Hematopoietic multipotent progenitor cell (in vitro differentiated cells): ENCODE measurements around the gene ZNF574. TPM values are rescaled to one million over a fixed set of nuclear protein-coding genes. Genes with fewer than 3 reads are reported as not detected.

Experiments
- DNase-seq, 3 donors: peaks; one replicate each; pipeline ENCODE4 v3.0.0-alpha.2; 2011 to 2015; ENCODE audit warnings: low read depth in 2 of 3, low spot score in 2 of 3
- total RNA-seq: library from RNA; depleted of rRNA; stranded (reverse); fragments of >200 nt; gene quantifications from one replicate; pipeline ENCODE4 v1.2.3, GENCODE V29; 2012

The ZNF574 gene
- total RNA-seq, 1 donor: 67.6 TPM

GRCh38 chr19:42078538-42079275 is 2.7 kb downstream of the ZNF574 start:
- no peak for DNase-seq

- DNase-seq: no peak
Observed at GRCh38 chr19:42079276-42079669, 3.3 kb downstream of the ZNF574 start.

DNA sequence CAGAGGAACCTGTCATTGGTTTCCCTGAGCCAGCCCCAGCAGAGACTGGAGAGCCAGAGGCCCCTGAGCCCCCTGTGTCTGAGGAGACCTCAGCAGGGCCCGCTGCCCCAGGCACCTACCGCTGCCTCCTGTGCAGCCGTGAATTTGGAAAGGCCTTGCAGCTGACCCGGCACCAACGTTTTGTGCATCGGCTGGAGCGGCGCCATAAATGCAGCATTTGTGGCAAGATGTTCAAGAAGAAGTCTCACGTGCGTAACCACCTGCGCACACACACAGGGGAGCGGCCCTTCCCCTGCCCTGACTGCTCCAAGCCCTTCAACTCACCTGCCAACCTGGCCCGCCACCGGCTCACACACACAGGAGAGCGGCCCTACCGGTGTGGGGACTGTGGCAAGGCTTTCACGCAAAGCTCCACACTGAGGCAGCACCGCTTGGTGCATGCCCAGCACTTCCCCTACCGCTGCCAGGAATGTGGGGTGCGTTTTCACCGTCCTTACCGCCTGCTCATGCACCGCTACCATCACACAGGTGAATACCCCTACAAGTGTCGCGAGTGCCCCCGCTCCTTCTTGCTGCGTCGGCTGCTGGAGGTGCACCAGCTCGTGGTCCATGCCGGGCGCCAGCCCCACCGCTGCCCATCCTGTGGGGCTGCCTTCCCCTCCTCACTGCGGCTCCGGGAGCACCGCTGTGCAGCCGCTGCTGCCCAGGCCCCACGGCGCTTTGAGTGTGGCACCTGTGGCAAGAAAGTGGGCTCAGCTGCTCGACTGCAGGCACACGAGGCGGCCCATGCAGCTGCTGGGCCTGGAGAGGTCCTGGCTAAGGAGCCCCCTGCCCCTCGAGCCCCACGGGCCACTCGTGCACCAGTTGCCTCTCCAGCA is 4.2 kb downstream of the ZNF574 start:
- no peak for DNase-seq

- DNase-seq: no peak
Observed at GRCh38 chr19:42080764-42081375, 4.9 kb downstream of the ZNF574 start.

DNA sequence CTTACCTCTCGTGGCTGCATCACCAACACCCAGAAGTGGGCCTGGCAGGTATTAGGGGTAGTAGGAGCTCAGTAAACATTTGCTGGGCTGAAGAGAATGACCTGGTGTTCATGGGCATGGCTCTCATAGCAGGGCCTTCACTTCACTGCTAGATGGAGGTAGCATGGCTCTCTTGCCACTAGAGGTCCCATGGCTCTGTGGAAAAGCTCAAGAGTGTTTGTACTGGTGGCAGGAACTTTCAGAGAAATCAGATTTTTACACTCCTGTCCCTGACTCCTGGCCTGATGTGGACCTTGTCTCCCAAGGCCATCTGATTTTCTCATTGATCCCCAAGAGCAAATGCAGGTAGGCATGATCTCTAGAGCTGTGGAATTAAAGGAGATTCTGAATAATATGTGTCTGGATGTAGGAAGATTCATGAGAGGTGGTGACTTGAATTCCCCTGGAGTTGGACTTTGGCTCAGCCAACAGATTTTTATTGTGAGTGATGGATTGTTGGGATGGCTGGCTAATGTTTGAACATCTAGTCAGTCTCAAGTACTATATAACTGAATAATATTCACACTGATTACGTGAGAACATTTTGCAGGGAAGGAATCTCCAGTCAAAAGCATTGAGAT is 5.7 kb downstream of the ZNF574 start:
- peak in 1 of 3 donors; percentile 76 for DNase-seq

- DNase-seq: no peak
Observed at GRCh38 chr19:42083537-42083936, 7.6 kb downstream of the ZNF574 start.

DNA sequence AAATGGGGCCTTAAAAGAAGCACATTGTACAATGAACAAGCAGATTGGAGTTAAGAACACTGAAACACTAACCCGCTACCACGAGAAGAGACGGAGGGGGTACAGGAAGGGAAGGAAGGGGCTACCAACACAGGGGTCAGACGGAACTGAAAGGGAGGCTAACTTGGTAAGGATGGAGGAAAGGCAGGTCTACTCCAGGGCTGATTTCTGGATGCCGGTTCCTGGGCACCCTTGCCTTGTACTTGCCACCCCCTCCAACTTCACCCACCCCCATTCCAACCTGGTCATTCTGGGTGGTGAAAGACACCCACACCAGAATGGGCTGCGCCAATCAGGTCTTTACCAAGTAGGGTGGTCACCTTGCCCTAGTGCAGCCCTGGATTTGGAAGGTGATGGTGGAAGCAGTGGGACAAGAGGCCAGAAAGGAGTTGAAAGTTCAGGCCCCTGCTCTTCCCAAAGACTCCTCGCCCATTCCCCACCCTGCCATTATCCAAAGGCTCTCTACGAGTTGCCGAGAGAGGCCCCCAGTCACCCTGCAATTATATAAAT is 10.3 kb downstream of the ZNF574 start:
- no peak for DNase-seq

DNA sequence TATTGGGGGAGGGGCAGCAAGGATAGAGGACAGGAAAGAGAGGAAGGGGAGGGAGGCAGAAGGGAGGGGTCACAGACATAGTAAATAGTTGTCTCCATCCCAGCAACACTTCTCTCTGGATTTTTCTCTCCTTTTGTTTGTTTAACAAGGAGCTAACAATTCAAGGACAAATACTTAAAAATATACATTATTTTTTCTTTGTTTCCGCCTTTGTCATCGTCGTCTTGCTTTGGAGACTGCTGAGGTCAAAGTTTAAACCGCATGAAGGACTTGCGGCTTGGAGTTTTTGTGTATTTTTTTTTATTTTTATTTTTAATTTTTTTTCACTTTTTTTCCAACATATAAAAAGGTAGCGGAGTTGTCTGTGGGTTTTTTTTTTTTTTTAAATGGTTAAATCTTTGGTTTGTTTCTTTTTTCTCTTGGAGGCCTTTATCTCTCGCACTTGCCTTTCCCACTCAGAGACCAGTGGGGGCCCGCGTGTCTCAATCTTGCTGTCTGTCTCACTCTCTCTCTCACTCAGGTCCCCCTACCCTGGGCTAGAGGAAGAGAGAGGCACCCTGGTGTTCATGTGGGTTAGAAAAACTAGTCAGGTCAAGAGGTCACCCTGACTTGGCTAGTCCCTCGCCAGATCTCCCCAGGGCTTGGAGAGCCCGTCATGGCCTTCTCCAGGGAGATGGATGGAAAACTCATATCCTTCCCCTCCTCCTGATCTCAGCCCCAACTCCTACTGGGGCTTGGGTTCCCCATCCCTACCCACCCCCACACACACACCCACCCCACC is 11.0 kb downstream of the ZNF574 start:
- DNase-seq: no peak

DNA sequence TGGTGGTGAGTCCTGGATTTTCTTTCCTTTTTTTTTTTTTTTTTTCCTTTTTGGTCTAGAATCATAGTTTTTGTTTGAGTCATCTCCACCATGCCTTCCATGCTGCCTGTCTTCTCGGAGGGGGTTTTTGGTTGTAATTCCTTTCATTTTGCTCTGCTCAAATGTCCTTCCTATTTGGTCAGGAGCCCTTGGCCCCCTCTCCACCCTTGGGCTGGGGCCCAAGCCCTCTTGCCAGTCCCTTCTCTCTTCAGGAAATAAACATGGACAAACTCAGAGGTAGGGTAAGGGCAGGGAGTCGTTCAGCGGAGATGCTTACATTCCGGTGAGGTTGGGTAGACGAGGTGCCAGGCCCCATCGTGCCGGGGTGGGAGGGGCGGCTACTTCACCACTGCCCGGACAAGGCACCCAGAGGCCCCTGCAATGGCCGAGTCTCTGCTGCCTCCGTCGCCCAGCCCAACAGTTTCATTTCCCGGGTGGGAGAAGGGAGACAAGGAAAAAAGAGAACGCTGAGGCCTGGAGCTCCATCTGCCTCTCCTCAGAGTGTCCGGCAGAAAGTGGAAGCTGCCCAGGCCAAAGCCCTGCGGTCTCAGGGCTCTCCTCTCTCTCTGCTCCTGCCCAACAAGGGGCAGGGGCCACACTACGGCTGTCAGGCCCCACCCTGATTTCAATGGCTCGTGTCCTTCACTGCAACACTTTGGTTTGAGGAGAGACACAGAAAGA is 12.7 kb downstream of the ZNF574 start:
- DNase-seq: no peak

DNA sequence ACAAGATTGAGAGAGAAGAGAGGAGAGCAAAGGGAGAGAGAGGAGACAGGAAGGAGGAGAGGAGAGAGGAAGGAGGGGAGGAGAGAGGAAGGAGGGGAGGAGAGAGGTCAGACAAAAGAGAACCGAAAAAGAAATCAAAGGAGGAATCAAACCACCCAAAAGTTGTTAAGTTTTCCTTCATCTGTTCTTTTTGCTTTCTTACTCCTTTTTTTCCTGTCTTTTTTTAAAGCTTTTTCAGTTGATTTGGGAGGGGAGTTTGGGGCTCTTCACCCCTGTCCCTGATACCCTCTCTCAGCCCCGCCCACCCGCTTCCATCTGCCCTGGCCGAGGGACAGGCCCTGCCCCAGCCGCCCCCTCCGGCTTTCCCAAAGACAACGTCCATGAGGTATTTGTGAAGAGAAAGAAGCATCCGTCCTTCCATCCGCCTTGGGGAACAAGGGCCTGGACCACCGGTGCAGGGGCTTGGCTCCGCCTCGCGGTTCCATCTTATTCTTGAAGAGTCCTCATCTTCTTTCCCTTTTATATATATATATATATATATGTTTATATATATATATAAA is 13.3 kb downstream of the ZNF574 start:
- DNase-seq: no peak

GRCh38 chr19:42089772-42090171 is 13.8 kb downstream of the ZNF574 start:
- no peak for DNase-seq

DNA sequence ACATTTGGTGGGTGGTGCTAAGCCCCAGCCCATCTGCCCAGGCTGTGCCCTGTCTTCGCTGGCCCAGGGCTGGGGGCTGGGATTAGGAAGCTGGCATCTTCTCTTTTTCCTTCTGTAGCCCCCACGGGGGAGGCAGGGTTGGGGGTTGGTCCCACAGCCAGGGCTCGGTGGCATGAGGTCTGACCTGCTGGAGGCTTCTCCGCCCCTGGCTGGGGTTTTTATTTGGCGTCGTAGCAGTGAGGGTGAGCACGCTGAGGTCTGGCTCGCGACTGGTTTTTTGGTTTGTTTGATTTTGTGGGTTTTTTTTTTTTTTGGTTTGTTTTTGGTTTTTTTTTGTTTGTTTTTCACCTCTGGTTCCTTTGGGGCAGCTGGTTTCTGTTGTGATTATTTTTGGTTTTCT is 14.7 kb downstream of the ZNF574 start:
- no peak for DNase-seq

GRCh38 chr19:42091300-42091699 is 15.3 kb downstream of the ZNF574 start:
- no peak for DNase-seq

DNA sequence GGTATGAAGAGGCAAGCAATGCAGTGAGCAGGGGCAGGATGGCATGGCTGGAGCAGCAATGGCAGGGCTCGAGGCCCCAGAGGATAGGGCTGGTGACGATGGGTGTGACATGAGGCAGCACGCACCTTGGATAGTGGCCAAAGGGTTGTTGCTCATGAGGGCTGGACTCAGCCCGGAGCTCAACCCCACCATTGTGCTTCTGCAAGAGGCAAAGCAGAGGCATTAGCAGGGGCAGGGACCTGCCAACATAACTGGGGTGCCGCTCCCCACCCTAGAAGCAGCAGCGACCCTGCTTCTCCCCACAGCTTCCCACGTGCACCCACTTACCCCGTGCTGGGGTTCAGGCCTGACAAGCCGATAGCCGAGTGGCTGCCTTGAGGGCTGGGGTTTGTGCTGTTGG is 15.8 kb downstream of the ZNF574 start:
- peak in 1 of 3 donors; percentile 43 for DNase-seq

GRCh38 chr19:42092350-42092749 is 16.4 kb downstream of the ZNF574 start:
- DNase-seq: peak in 2 of 3 donors; percentile 93 to 97

- no peak for DNase-seq
Observed at GRCh38 chr19:42093505-42093904, 17.5 kb downstream of the ZNF574 start.

DNA sequence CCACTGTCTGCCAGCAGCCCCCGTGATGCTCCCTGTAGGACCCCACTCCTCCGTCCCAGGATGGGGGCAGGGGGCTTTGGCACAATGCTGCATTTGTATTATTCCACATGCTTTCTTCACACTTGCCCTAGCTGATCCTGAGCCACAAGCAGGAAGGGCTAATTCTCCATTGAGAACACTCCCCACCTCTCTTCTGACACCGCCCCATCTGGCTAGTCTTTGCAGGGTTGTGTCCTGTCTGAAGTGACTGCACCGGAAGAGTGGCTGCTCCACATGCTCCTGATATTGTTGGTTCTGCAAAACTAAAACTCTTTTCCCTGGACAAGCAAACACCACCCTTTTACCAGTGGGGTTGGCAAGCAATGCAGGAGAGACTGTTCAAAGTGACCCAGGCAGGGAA is 18.0 kb downstream of the ZNF574 start:
- DNase-seq: no peak

GRCh38 chr19:42095142-42095813 is 19.3 kb downstream of the ZNF574 start:
- DNase-seq: no peak
